AG20443 (cell line): Measurements from ENCODE around the gene HOPX.
A peak's percentile ranks its signal among the peaks of the same experiment; 100 is the strongest.
"Not testable (repeated sequence)": the region's sequence is repeated elsewhere in the genome, so short reads cannot be mapped to it uniquely, and the experiment has no call there.

Source experiments
- DNase-seq: peaks from one replicate; pipeline ENCODE4 v3.0.0; 2012; ENCODE audit warnings: low spot score, mixed read lengths

The HOPX gene

GRCh38 chr4:56688094-56688647 is 7.1 kb upstream of the HOPX start:
- no peak for DNase-seq

GRCh38 chr4:56686537-56687231 is 5.6 kb upstream of the HOPX start:
- no peak for DNase-seq

- no peak for DNase-seq
These were observed 3.4 kb upstream of the HOPX start for GRCh38 chr4:56684320-56685050.

- no peak for DNase-seq
These were observed 2.4 kb upstream of the HOPX start for GRCh38 chr4:56683455-56683854.

- DNase-seq = no peak
These were observed 893 bp upstream of the HOPX start for GRCh38 chr4:56681853-56682525.

GRCh38 chr4:56680266-56680665 is 830 bp downstream of the HOPX start:
- DNase-seq = no peak

GRCh38 chr4:56677711-56678110 is 3.4 kb downstream of the HOPX start:
- no peak for DNase-seq

GRCh38 chr4:56674984-56675383 is 6.1 kb downstream of the HOPX start:
- DNase-seq = no peak

- no peak for DNase-seq
These were observed 9.2 kb downstream of the HOPX start for GRCh38 chr4:56671860-56672259.

- no peak for DNase-seq
These were observed 9.7 kb downstream of the HOPX start for GRCh38 chr4:56671373-56671772.

- no peak for DNase-seq
These were observed 12.8 kb downstream of the HOPX start for GRCh38 chr4:56668267-56668666.

GRCh38 chr4:56667396-56667795 is 13.7 kb downstream of the HOPX start:
- DNase-seq = not testable (repeated sequence)

- DNase-seq = no peak
These were observed 14.8 kb downstream of the HOPX start for GRCh38 chr4:56666279-56666678.

- no peak for DNase-seq
These were observed 15.3 kb downstream of the HOPX start for GRCh38 chr4:56665781-56666180.

- no peak for DNase-seq
These were observed 18.2 kb downstream of the HOPX start for GRCh38 chr4:56662782-56663468.

GRCh38 chr4:56659946-56660345 is 21.1 kb downstream of the HOPX start:
- DNase-seq = no peak

GRCh38 chr4:56658528-56658927 is 22.6 kb downstream of the HOPX start:
- no peak for DNase-seq

GRCh38 chr4:56657818-56658217 is 23.3 kb downstream of the HOPX start:
- DNase-seq = no peak

GRCh38 chr4:56657128-56657527 is 24.0 kb downstream of the HOPX start:
- no peak for DNase-seq

GRCh38 chr4:56656346-56656643 is 24.8 kb downstream of the HOPX start:
- DNase-seq = peak; percentile 22

- DNase-seq = peak; percentile 36
These were observed 25.3 kb downstream of the HOPX start for GRCh38 chr4:56655627-56656345.

GRCh38 chr4:56655209-56655626 is 25.9 kb downstream of the HOPX start:
- DNase-seq = peak; percentile 52
